KOPT-K1 (cell line): ENCODE data around the gene PYY.

ENCODE experiments used
- H3K27ac ChIP-seq: fragments of 200-600 bp; sonication (generic); 2 replicates; pipeline ENCODE4 v1.5.1; 2016; ENCODE audit warnings: antibody characterized with exemption, mild to moderate bottlenecking, low read depth, low read length; ENCODE audit not compliant: poor library complexity, severe bottlenecking
- H3K36me3 ChIP-seq: fragments of 200-600 bp; sonication (generic); 2 replicates; pipeline ENCODE4 v1.5.1; 2017; ENCODE audit warnings: antibody characterized with exemption, mild to moderate bottlenecking, low read length, moderate library complexity; ENCODE audit not compliant: insufficient read depth
- H3K9me3 ChIP-seq: fragments of 200-600 bp; sonication (generic); 2 replicates; pipeline ENCODE4 v1.5.1; 2017; ENCODE audit warnings: antibody characterized with exemption, low read length, mild to moderate bottlenecking; ENCODE audit not compliant: insufficient read depth, poor library complexity, severe bottlenecking

Gene PYY

DNA sequence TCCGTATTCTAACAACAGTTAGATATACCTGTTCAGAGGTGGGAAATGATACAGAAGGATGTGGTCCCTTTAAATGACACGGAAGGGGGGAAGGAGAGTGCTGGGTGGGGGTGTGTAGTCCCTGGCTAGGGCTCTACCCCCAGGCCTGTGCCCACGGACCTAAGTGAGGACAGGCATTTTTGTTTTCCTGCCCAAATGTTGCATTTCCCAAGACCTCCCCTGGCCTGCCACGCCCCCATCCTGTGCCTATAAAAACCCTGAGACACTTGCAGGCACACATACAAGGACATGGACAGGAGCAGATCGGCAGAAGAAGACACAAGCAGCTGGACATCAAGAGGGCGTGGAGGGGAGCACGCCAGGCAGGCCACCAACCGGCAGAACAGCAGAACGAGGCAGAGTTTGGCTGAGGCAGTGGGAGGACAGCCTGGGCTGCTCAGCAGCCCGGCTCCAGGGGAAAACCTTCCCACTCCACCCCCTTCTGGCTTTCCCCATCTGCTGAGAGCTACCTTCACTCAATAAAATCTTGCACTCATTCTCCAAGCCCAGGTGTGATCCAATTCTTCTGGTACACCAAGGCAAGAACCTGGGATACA is 33.1 kb downstream of the PYY start:
- Histone ChIP-seq H3K36me3 (no peaks in the 10 kb centered on the region), H3K27ac (no peak overlapping the region), H3K9me3 (no peaks in the 10 kb centered on the region)

GRCh38 chr17:43918026-43918389 is 35.7 kb downstream of the PYY start:
- Histone ChIP-seq H3K36me3 (no peaks in the 10 kb centered on the region), H3K27ac (no peak overlapping the region), H3K9me3 (no peaks in the 10 kb centered on the region)

- Histone ChIP-seq H3K36me3 (no peaks in the 10 kb centered on the region), H3K27ac (no peak overlapping the region), H3K9me3 (no peaks in the 10 kb centered on the region)
These were observed 36.3 kb downstream of the PYY start for GRCh38 chr17:43917348-43918025.

GRCh38 chr17:43917016-43917347 is 36.8 kb downstream of the PYY start:
- H3K9me3 ChIP-seq, result no peaks in the 10 kb centered on the region
- H3K36me3 ChIP-seq, result no peaks in the 10 kb centered on the region
- no peak overlapping the region for H3K27ac ChIP-seq

- Histone ChIP-seq H3K9me3 (no peaks in the 10 kb centered on the region), H3K36me3 (no peaks in the 10 kb centered on the region), H3K27ac (no peak overlapping the region)
These were observed 37.4 kb downstream of the PYY start for GRCh38 chr17:43916385-43916784.

- Histone ChIP-seq H3K27ac (no peak overlapping the region), H3K9me3 (no peaks in the 10 kb centered on the region), H3K36me3 (no peaks in the 10 kb centered on the region)
These were observed 38.2 kb downstream of the PYY start for GRCh38 chr17:43915559-43915958.

- no peak overlapping the region for H3K27ac ChIP-seq
- H3K9me3 ChIP-seq, result no peaks in the 10 kb centered on the region
- H3K36me3 ChIP-seq, result no peaks in the 10 kb centered on the region
These were observed 39.3 kb downstream of the PYY start for GRCh38 chr17:43914451-43914850.

DNA sequence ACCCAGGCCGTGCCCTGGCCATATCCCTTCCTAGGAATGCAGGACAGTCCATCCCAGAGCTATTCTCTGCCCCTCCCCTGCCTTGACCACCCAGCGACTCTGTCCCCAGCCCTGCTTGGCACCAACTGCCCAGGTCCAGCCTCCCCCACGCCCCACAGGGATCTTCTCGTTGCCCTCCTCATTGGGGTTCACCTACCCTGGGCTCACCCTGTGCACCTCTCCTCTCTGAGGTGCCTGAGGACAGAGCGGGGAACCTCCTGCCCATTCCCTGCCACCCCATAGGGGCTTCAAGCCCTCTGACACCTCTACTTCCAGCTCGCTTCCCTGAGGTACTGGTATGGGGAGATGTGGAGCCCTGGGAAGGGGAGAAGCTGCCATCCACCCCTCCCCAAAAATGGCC is 40.2 kb downstream of the PYY start:
- no peak overlapping the region for H3K27ac ChIP-seq
- no peaks in the 10 kb centered on the region for H3K36me3 ChIP-seq
- no peaks in the 10 kb centered on the region for H3K9me3 ChIP-seq

DNA sequence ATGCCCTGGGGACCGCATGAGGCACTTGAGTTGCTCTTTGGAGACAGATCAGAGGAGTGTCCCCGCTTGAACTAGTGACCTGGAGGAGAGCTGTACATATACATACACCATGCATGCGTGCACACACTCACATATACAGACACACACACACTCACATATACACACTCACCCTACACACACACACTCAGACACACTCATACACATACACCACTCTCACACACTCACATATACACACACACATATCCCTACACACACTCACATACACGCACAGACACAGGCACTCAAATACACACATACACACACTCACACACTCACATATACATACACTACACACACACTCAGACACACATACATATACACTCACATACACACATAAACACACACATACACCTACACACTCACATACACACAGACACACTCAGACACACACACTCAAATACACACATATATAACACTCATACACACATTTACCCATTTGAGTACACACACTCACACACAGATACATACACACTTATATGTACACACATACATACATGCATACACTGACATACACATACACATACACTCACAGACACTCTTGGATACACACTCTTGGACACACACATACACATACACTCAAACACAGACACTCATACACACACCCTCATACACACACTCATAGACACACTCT is 41.0 kb downstream of the PYY start:
- no peaks in the 10 kb centered on the region for H3K9me3 ChIP-seq
- H3K36me3 ChIP-seq, result no peaks in the 10 kb centered on the region
- no peak overlapping the region for H3K27ac ChIP-seq

- no peaks in the 10 kb centered on the region for H3K9me3 ChIP-seq
- no peak overlapping the region for H3K27ac ChIP-seq
- H3K36me3 ChIP-seq, result no peaks in the 10 kb centered on the region
These were observed 41.8 kb downstream of the PYY start for GRCh38 chr17:43911904-43912303.

GRCh38 chr17:43909537-43910231 is 44.1 kb downstream of the PYY start:
- Histone ChIP-seq H3K9me3 (no peaks in the 10 kb centered on the region), H3K36me3 (no peaks in the 10 kb centered on the region), H3K27ac (no peak overlapping the region)

- Histone ChIP-seq H3K36me3 (no peaks in the 10 kb centered on the region), H3K27ac (no peak overlapping the region), H3K9me3 (no peaks in the 10 kb centered on the region)
These were observed 45.6 kb downstream of the PYY start for GRCh38 chr17:43907998-43908721.

DNA sequence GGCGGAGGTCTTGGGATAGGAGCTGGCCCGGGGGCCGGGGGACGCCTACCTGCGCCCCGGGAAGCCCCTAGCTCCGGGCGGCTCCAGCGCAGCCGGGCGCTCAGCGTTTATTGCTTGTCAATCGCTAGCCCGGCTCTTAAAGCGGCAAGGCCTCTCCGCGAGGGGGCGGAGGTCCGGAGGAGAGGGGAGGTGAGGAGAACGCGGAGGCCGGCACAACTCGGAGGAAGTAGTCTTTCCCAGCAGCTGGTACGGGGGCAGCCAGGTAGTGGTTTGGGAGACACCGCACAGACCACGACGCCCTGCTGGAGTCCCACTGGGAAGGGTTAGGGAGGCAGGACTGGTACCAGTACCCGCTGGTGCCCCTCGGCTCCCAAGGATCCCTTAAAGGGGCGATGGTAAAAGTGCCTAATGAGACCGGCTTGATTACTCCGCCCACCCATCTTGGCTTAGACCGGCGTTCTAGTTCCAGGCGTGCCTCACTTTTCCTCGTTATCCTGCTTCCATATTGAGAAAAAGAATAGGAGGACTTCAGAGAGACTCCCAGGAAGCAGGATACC is 46.2 kb downstream of the PYY start, which contains the start of gene MPP2:
Gene MPP2 (minus strand): TSS at position 112 of the 557 bp plus-strand sequence. CDS start 3,076 bp downstream, outside the sequence.
- Histone ChIP-seq H3K27ac (no peak within 1 kb of the TSS), H3K9me3 (no peaks in the 10 kb centered on the region), H3K36me3 (no peaks in the 10 kb centered on the region)

GRCh38 chr17:43906951-43907424 is 46.8 kb downstream of the PYY start:
- no peaks in the 10 kb centered on the region for H3K9me3 ChIP-seq
- H3K36me3 ChIP-seq, result no peaks in the 10 kb centered on the region
- no peak overlapping the region for H3K27ac ChIP-seq
